HG03442 (cell line): Measurements from ENCODE around the gene APOL5.

Experiments used
- ATAC-seq: cut with Tn5 transposase; IDR thresholded peaks from one replicate; pipeline ENCODE4 v1.9.1; 2021; ENCODE audit warnings: mild to moderate bottlenecking, moderate library complexity; ENCODE audit not compliant: unreplicated experiment

The APOL5 gene

DNA sequence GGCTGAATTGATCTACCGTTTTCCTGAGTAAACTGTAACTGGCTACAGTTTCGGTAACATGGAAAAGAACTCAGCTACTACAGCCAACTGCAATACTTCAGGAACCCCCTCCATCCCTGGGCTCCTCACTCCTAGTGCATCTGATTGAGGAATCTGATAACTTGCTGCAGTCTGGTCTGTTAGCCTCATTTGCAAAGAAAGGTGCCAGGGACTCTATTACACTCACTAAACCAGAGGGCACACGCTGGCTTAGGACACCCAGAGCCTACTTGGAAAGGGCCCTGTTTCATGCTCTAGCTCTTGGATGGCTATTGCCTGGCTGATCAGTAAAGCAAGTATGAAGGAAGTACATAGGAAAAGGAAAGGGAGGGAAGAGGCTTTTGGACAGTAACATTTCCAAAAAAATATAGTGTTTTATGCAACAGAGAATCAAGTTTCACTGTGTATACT is 22.3 kb downstream of the APOL5 start:
- ATAC-seq: no peak

DNA sequence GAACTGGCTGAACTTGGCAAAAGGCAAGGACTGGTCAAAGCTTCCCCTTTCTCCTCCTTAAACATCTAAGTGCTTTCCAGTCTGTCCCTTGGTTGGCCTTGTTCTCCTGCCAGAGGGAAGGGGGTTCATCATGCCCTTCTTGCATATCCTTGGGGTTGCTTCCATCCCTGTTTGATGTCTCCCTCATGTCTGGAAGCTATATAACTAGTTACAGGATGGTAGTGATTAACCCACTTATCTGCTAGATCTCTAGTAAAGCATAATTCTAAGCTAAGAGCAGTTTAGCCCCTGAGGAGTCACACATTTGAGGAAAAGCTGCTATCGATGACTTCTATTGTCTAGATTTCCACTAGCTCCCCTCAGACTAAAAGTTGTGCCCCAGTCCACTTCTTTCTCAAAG is 22.9 kb downstream of the APOL5 start:
- no peak for ATAC-seq

- ATAC-seq: no peak
Observed at GRCh38 chr22:35742342-35743100, 24.8 kb downstream of the APOL5 start.

GRCh38 chr22:35743326-35743860 is 25.7 kb downstream of the APOL5 start:
- no peak for ATAC-seq

GRCh38 chr22:35746248-35746647 is 28.6 kb downstream of the APOL5 start:
- no peak for ATAC-seq

GRCh38 chr22:35746946-35747703 is 29.5 kb downstream of the APOL5 start:
- no peak for ATAC-seq

DNA sequence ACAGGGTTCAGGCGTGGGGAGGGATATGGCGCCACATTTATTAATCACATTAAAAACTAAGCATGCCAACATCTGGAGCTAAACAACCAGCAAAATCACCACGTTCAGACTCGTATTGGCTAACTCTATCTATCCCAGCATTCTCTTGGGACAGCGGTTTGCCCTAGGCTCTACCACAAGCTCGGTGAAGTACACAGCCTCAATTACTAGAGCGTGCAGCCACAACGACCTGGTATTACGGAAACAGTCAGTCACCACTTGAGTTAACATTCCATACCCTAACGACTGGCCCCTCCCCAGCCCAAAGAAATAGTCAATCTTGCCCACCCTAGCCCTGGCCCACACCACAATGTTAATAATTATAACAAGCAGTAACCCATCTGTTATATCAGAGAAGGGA is 32.1 kb downstream of the APOL5 start:
- peak; percentile 80 for ATAC-seq

DNA sequence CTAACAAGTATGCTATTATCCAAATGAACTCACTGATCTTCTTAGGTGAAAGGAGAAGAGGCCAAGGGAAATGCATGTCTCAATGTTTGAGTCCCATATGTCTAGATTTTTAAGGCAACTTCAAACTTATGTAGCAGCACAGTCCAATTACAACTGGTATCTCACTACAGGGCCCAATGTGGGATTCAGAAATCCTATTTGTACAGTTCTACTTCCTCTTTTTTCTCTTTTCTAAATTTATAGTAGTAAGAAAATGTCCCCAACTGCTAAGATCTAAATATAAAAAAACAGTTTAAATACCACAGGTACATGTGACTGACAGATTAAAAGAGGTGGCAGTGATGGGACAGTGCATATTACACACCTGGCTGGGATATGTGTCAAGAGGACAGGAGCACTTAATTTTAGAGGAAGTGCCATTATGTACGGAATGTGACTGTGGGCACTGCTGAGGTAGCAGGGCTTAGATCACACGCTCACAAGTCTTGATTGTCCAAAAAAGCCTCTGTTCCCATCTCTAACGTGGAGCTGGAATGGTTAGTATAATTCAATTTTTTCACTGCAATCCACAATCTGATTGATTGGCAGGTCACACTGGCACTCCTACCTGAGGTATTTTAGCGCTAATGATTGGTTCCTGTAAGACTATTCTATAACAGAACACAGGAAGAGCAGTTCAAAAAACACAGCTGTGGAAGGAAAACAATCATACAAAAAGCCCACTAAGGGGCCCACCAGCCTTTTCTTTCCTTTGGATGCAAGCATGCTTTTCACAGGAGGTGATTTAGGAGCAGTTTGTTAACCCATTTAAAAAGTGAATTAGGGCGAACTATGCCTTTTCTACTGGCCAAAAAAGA is 34.6 kb downstream of the APOL5 start:
- no peak for ATAC-seq

GRCh38 chr22:35752863-35753189 is 35.2 kb downstream of the APOL5 start:
- ATAC-seq: no peak

- no peak for ATAC-seq
Observed at GRCh38 chr22:35754761-35755160, 37.1 kb downstream of the APOL5 start.

- no peak for ATAC-seq
Observed at GRCh38 chr22:35756722-35757121, 39.0 kb downstream of the APOL5 start.

DNA sequence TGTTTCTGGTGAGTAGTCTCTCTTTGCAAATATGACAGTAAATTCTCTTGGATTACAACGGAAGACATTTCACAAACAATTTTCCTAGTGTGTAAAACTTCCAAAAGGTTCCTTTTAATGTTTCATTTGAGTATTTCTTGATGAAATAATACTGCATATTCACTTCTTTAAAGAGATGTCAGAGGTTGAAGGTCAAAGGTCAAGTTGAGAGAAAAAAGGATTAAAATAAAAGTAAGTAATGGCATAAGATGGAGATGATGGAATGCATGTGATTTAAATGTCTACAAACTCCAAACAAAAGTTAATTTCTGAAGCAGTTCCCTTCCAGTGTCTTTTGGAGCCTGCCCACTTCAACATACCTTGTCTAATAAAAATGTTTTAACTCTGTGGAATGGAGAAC is 40.7 kb downstream of the APOL5 start:
- no peak for ATAC-seq

DNA sequence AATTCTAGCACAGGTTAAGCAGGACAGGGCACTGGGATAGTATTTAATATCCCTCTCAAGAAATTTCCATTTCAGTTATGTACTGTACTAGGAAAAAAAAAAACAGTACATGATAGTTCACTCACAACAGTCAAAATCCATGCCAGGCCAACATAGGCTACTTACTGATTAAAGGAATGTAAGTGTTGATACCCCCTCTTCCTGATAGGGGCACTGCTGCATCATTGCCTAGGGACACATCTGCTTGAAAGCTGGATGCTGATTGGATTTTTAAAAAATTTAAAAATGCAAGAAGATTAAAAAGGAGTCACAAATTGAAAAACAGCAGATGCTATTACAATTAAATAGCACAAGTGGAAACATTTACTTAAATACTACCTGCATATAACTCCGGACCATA is 43.4 kb downstream of the APOL5 start:
- ATAC-seq: no peak

DNA sequence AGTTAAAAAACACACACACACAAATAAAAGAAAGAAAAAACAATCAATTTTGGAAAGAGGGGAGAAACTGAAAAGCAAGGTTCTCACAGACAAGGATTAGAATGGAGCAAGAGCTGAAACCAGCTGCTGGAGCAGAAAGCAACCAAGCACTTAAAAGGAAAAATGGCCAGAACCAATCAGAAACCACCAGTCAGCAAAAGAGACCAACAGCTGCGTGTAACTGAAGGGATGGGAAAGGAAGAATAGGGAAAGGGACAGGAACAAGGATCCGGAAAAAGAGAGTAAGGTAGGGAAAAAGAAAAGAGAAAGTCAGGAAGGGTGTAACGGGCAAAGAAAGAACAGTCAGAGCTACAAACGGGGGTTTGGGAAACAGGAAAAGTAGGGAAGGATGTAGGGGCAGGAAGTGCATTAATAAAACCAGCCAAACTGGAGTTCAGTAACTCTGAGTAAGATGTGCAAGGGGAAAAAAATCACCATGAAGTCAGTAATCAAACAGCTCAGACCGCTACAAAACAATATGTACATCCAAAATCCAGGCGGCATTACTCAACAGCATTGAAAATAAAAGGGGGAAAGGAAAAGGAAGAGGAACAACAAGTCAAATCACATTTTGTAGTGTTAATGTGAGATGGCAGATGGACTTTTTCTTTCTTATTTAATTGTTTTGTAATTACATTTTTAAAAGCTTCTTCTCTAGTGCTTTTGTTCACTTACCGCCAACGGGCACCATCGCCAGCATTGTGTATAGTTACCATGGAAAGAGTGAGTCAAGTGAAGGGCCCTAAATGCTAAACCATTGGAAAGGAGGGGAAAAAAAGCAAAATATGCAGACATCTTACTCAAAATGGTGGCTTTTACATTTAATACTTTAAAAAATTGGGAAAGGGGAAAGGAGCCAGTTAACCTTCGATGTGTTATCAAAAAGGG is 49.2 kb downstream of the APOL5 start:
- ATAC-seq: no peak

DNA sequence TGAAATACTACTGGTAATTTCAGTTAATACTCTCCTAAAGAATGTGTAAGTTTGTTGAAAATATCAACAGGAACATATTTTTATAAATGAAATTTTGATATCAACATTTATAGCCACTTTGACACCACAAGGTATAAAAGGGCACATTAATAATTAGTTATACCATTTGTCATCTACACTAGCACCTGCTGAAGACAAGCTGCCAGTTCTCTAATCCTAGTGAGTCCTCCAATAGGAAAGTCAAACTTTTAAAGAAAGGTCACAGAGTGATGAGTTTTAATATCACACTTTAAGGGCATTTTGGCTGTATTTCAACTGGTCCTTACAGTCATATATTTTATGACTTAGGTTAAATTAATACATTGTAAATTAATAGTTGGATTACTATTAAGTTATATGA is 52.3 kb downstream of the APOL5 start:
- no peak for ATAC-seq

- ATAC-seq: no peak
Observed at GRCh38 chr22:35775339-35775738, 57.7 kb downstream of the APOL5 start.

DNA sequence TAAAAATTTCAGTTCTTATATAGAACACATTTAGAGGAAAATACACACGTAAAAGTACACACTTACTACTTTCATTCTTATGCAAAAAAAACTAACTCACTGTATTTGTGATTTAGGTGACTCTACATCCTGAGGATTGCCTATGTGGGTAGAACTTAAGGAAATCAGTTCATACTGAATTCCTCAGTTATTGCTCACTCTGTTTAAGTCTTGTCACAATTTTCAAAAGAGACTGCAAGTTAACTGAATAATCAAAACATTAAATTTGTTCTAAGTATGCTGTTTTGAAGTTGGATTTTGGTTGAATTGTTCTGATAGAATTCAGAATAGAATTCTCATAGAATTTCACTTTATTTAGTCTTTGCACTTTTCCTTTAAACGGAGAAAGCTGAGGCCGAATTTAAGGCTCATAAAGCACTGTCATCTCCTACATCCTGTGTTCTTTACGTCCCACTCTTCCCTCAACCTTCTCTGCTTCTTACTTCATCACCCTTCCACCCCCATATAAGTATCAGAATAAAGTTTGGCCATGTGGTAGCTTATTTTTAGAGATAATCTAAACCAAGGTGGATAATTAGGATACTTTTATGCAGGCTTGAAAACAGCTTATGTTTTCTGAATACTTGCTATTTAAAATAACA is 59.8 kb downstream of the APOL5 start:
- no peak for ATAC-seq
